GM13976 (cell line): ENCODE measurements around the gene TNNI3K.

Experiments used
- DNase-seq: peaks from one replicate; pipeline ENCODE4 v3.0.0; 2012; ENCODE audit warnings: low spot score
- CTCF ChIP-seq: IDR thresholded peaks from 2 replicates; pipeline ENCODE4 v1.5.1; 2012; ENCODE audit warnings: borderline replicate concordance, mild to moderate bottlenecking; ENCODE audit not compliant: insufficient read depth; ENCODE audit errors: extremely low read depth, missing control alignments, control extremely low read depth
- in situ Hi-C: fragments of 300-500 bp; cut with MboI; formaldehyde crosslinking; loops from one replicate; pipeline ENCODE4 v1.12.0; 2022; ENCODE audit warnings: low sequenced_read_pairs, mixed read lengths, inconsistent platforms; ENCODE audit not compliant: unreplicated experiment

Gene TNNI3K

DNA sequence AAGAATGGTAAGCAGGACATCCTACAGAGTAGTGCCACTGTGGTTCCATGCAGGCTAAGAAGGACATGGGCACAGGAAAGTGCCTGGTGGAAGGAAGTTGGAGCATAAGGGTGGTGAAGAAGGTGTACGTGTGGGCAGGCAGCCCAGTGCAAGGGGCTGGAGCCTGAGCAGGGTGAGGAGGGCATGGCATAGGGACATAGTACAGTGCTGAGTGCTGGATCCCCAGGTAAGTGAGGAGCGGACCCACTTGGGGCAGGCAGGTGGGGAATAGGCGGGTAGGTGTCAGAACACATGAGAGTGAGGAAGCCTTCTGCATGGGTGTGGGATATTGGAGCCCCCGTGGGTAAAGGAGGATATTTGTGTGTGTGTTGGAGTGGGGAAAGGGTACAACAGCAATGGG is 292.9 kb downstream of the TNNI3K start:
- in situ Hi-C loops = no loop called here
- no peak for DNase-seq
- TF ChIP-seq CTCF = no peak

- TF ChIP-seq CTCF = no peak
- in situ Hi-C loops = no loop called here
- DNase-seq = no peak
Observed at GRCh38 chr1:74530892-74531291, 295.7 kb downstream of the TNNI3K start.

DNA sequence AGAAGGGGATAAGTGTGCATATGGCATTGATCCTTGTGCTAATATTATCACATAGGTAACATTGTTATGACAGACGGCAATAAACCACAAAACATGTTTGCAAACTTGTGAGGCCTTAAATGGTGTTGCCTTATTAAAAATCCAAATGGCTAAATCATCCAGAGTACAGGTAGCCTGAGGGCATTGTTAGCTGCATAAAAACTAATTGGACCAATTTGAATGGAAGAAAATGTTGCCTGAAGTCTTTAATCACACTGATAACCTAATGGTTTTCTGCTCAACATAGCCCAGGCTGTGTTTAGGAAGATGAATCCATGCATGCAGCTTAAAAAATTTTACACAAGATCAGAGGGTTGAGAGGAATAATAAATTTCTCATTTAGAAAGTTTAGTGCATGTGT is 296.6 kb downstream of the TNNI3K start:
- no peak for DNase-seq
- in situ Hi-C loops = no loop called here
- TF ChIP-seq CTCF = no peak

GRCh38 chr1:74534241-74534640 is 299.1 kb downstream of the TNNI3K start:
- in situ Hi-C loops = no loop called here
- no peak for DNase-seq
- no peak for TF ChIP-seq CTCF

- no peak for TF ChIP-seq CTCF
- no peak for DNase-seq
- in situ Hi-C loops = no loop called here
Observed at GRCh38 chr1:74545821-74546220, 310.6 kb downstream of the TNNI3K start.

- DNase-seq = no peak
- in situ Hi-C loops = no loop called here
- TF ChIP-seq CTCF = no peak
Observed at GRCh38 chr1:74548961-74549750, 314.0 kb downstream of the TNNI3K start.
